Fibroblast of pulmonary artery (primary cell): ENCODE data around the gene CFAP298.

Experiments used
- DNase-seq: peaks from one replicate; pipeline ENCODE4 v3.0.0-alpha.2; 2010; ENCODE audit warnings: low read depth
- H3K4me3 ChIP-seq: replicated peaks from 2 replicates; pipeline ENCODE4 v1.5.1; 2011; ENCODE audit warnings: low read depth, mild to moderate bottlenecking, control low read depth, low read length, moderate library complexity
- CTCF ChIP-seq: IDR thresholded peaks from 2 replicates; pipeline ENCODE4 v1.5.1; 2011; ENCODE audit warnings: mild to moderate bottlenecking, control low read depth, low read length, inconsistent platforms; ENCODE audit errors: missing control alignments

The CFAP298 gene

GRCh38 chr21:32605469-32605868, 6.7 kb downstream of the CFAP298 start:
- TF ChIP-seq CTCF: no peak
- no peak for DNase-seq
- H3K4me3 ChIP-seq: no peak overlapping the region

- TF ChIP-seq CTCF: no peak
- no peak overlapping the region for H3K4me3 ChIP-seq
- no peak for DNase-seq
Measured at GRCh38 chr21:32604464-32604863, 7.7 kb downstream of the CFAP298 start.

GRCh38 chr21:32603131-32603530, 9.0 kb downstream of the CFAP298 start:
- TF ChIP-seq CTCF: no peak
- no peak for DNase-seq
- H3K4me3 ChIP-seq: no peak overlapping the region

GRCh38 chr21:32602099-32602498, 10.1 kb downstream of the CFAP298 start:
- no peak overlapping the region for H3K4me3 ChIP-seq
- no peak for TF ChIP-seq CTCF
- DNase-seq: no peak

GRCh38 chr21:32599526-32599925, 12.7 kb downstream of the CFAP298 start:
- no peak for TF ChIP-seq CTCF
- no peak overlapping the region for H3K4me3 ChIP-seq
- no peak for DNase-seq

- TF ChIP-seq CTCF: no peak
- no peak for DNase-seq
- H3K4me3 ChIP-seq: no peak overlapping the region
Measured at GRCh38 chr21:32599091-32599490, 13.1 kb downstream of the CFAP298 start.

GRCh38 chr21:32597205-32597604, 15.0 kb downstream of the CFAP298 start:
- TF ChIP-seq CTCF: no peak
- peak; percentile 86 for DNase-seq
- no peak overlapping the region for H3K4me3 ChIP-seq
